Caco-2 (cell line): Measurements from ENCODE around the gene SKP2. TPM values are rescaled to one million over a fixed set of nuclear protein-coding genes. Genes with fewer than 3 reads are reported as not detected.

ENCODE experiments used
- BruUV-seq: library from RNA; stranded (reverse); fragments of 400-500 nt; replicated peaks from 2 replicates; lab custom pipeline; 2021; lab: Mats Ljungman, UMichigan
- CTCF ChIA-PET: fragments of 300-600 bp; sonication (Branson Sonifier 250); formaldehyde crosslinking; loops from one replicate; lab custom pipeline; 2022; ENCODE audit warnings: antibody characterized with exemption; lab: Charles Lee
- POLR2A ChIA-PET: fragments of 300-600 bp; sonication (Branson Sonifier 250); formaldehyde crosslinking; loops from one replicate; lab custom pipeline; 2022; ENCODE audit warnings: antibody characterized with exemption; lab: Charles Lee
- DNase-seq, 2 experiments: peaks; one replicate each; pipeline versions ENCODE4 v3.0.0 to v3.0.0-alpha.2; 2020 to 2022
- H3K27me3 ChIP-seq: replicated peaks from 2 replicates; pipeline ENCODE4 v1.6.0; 2011; ENCODE audit warnings: low read length; ENCODE audit not compliant: control insufficient read depth, insufficient read depth
- H3K36me3 ChIP-seq: 2 replicates; pipeline ENCODE4 v1.5.1; 2011; ENCODE audit warnings: low read length; ENCODE audit not compliant: control insufficient read depth, insufficient read depth
- H3K4me1 ChIP-seq: fragments of 250-450 bp; sonication (Bioruptor Pico); 2 replicates; pipeline ENCODE4 v1.5.1; 2020; ENCODE audit warnings: mild to moderate bottlenecking
- H3K4me3 ChIP-seq: 2 replicates; pipeline ENCODE4 v1.5.1; 2011; ENCODE audit warnings: low read depth, mild to moderate bottlenecking, control low read depth, low read length
- H3K9me3 ChIP-seq: fragments of 250-450 bp; sonication (Bioruptor Pico); 2 replicates; pipeline ENCODE4 v1.5.1; 2020; ENCODE audit warnings: mild to moderate bottlenecking, moderate library complexity
- H3K27ac Mint-ChIP-seq: one replicate; pipeline ENCODE4 v1.8.0; 2022; ENCODE audit warnings: mixed read lengths; ENCODE audit not compliant: unreplicated experiment
- H3K27me3 Mint-ChIP-seq: one replicate; pipeline ENCODE4 v1.8.0; 2022; ENCODE audit warnings: mixed read lengths; ENCODE audit not compliant: insufficient read depth, unreplicated experiment
- H3K36me3 Mint-ChIP-seq: one replicate; pipeline ENCODE4 v1.8.0; 2022; ENCODE audit warnings: mild to moderate bottlenecking, mixed read lengths; ENCODE audit not compliant: insufficient read depth, unreplicated experiment
- H3K4me1 Mint-ChIP-seq: one replicate; pipeline ENCODE4 v1.8.0; 2022; ENCODE audit warnings: low read depth, mixed read lengths; ENCODE audit not compliant: unreplicated experiment
- H3K4me3 Mint-ChIP-seq: one replicate; pipeline ENCODE4 v1.8.0; 2022; ENCODE audit warnings: mild to moderate bottlenecking, moderate library complexity, mixed read lengths; ENCODE audit not compliant: unreplicated experiment
- H3K9me3 Mint-ChIP-seq: one replicate; pipeline ENCODE4 v1.8.0; 2022; ENCODE audit warnings: mixed read lengths; ENCODE audit not compliant: unreplicated experiment
- intact Hi-C: fragments of 100-400 bp; cut with micrococcal nuclease; formaldehyde crosslinking; loops from one replicate; pipeline ENCODE4 v1.10.0; 2022; ENCODE audit not compliant: unreplicated experiment
- total RNA-seq: library from RNA; stranded (reverse); gene quantifications from 2 replicates; pipeline ENCODE4 v1.2.3, GENCODE V29; 2022
- TF ChIP-seq, protein P1 (sequence below), 2 experiments: fragments of 200-600 bp in 1 of 2; IDR thresholded peaks; 1 replicate in 1 of 2; 2 replicates in 1 of 2; pipeline versions ENCODE4 v1.5.1 to v1.8.0; 2011 to 2022; ENCODE audit warnings: antibody characterized with exemption in 1 of 2, control low read depth in 1 of 2, inconsistent platforms in 1 of 2, low read depth in 1 of 2, low read length in 1 of 2, mild to moderate bottlenecking in 1 of 2, moderate library complexity in 1 of 2; ENCODE audit not compliant: insufficient read depth in 1 of 2, severe bottlenecking in 1 of 2, unreplicated experiment in 1 of 2

Gene SKP2
- total RNA-seq, 1 experiment from 2014 or later: 230 TPM

DNA sequence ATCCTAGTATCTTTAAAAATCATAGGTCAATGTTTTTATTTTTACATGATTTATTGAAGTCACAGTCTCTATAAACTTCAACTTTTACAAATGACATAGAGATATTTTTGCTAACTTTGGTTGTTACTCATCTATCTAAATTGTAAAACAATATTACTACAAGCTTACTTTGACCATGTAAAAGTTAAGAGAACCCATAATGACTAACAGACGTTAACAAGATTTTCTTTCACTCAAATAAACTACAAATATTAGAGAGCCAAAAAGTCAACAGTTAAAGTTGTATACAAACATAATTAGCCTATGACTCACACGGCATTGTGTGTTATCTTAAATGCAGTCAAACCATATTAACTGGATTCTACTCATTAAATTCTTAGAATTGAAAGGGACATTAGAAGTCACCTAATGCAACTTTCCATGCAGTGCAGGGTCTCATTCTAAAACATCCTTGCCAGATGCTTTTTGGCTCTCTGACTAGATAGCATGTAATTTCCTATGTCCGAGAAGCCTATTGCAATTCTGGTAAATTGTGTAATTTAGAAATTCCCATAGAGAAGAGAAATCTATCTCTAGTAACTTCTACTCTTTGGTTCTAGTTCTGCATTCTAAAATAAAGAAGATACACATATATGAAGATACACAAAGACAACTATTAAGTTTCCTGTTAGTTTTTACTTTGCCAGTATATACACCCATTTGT lies 43.0 kb upstream of the SKP2 start:
- no peaks in the 10 kb centered on the region for H3K36me3 ChIP-seq
- H3K4me3 ChIP-seq: no peak overlapping the region
- BruUV-seq: no TSS peak
- no peak for DNase-seq
- TF ChIP-seq, protein P1, sequence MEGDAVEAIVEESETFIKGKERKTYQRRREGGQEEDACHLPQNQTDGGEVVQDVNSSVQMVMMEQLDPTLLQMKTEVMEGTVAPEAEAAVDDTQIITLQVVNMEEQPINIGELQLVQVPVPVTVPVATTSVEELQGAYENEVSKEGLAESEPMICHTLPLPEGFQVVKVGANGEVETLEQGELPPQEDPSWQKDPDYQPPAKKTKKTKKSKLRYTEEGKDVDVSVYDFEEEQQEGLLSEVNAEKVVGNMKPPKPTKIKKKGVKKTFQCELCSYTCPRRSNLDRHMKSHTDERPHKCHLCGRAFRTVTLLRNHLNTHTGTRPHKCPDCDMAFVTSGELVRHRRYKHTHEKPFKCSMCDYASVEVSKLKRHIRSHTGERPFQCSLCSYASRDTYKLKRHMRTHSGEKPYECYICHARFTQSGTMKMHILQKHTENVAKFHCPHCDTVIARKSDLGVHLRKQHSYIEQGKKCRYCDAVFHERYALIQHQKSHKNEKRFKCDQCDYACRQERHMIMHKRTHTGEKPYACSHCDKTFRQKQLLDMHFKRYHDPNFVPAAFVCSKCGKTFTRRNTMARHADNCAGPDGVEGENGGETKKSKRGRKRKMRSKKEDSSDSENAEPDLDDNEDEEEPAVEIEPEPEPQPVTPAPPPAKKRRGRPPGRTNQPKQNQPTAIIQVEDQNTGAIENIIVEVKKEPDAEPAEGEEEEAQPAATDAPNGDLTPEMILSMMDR (IDR thresholded peaks at IDR 0.05; ENCODE audit: insufficient read depth in 1 of 2, low read depth in 1 of 2, low read length in 1 of 2, severe bottlenecking in 1 of 2, unreplicated experiment in 1 of 2): no peak
- POLR2A ChIA-PET: no interaction called here
- H3K27me3 ChIP-seq: no peaks in the 10 kb centered on the region
- peaks cover 32% of the 10 kb centered on the region for H3K4me1 ChIP-seq
- no peaks in the 10 kb centered on the region for H3K9me3 ChIP-seq
- H3K4me3 Mint-ChIP-seq: no peak overlapping the region
- H3K27me3 Mint-ChIP-seq: no peaks in the 10 kb centered on the region
- H3K4me1 Mint-ChIP-seq: peaks cover 34% of the 10 kb centered on the region
- no peaks in the 10 kb centered on the region for H3K9me3 Mint-ChIP-seq
- H3K27ac Mint-ChIP-seq: no peak overlapping the region
- intact Hi-C loops: no loop called here
- peaks cover 11% of the 10 kb centered on the region for H3K36me3 Mint-ChIP-seq
- CTCF ChIA-PET: no interaction called here

DNA sequence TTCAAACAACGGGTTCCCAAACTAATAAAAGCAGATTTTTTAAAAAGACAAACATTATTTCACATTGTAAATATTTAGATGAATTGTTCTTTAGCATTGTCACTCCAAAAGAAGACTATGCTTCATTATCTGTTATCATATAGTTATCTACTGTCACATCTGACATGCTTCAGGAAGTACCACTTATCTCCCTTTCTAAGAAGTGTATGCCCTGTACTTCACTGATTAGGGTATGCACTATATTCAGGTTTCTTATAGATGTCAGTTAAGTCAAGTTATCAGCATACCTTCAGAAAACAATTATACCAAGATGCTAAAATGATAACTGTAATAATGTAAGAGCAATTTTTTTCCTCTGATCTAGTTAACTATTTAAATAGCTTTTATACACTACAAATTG lies 40.7 kb upstream of the SKP2 start:
- ChIA-PET CTCF (no interaction called here), POLR2A (no interaction called here)
- intact Hi-C loops: no loop called here
- Mint-ChIP-seq H3K36me3 (peaks cover 11% of the 10 kb centered on the region), H3K4me3 (no peak overlapping the region), H3K27ac (no peak overlapping the region), H3K27me3 (no peaks in the 10 kb centered on the region), H3K9me3 (no peaks in the 10 kb centered on the region), H3K4me1 (peaks cover 27% of the 10 kb centered on the region)
- TF ChIP-seq, protein P1 (IDR thresholded peaks at IDR 0.05; ENCODE audit: insufficient read depth in 1 of 2, low read depth in 1 of 2, low read length in 1 of 2, severe bottlenecking in 1 of 2, unreplicated experiment in 1 of 2): no peak
- Histone ChIP-seq H3K4me1 (peaks cover 32% of the 10 kb centered on the region), H3K36me3 (no peaks in the 10 kb centered on the region), H3K27me3 (no peaks in the 10 kb centered on the region), H3K9me3 (no peaks in the 10 kb centered on the region), H3K4me3 (no peak overlapping the region)
- no TSS peak for BruUV-seq
- no peak for DNase-seq

DNA sequence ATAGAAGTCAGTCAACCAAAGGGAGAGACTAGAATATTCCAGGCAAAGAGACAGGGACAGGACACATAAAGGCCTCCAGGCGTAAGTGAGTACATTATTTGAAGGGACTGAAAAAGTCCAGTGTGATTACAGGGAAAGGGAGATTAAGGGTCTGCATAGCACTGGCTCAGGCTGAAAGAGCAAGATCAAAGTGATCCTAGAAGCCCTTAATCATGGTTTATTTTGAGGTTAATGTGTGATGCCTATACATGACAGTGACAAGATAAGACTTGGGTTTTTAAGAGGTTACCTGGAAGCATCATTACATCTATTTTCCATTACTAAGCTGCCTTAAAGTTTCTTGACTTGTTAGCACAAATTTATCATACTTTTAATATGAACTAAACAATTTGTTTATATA lies 26.0 kb upstream of the SKP2 start:
- Mint-ChIP-seq H3K9me3 (peaks cover 12% of the 10 kb centered on the region), H3K4me3 (no peak overlapping the region), H3K4me1 (peaks cover 11% of the 10 kb centered on the region), H3K27ac (peak overlapping the region; percentile 68), H3K36me3 (peaks cover 4% of the 10 kb centered on the region), H3K27me3 (no peaks in the 10 kb centered on the region)
- DNase-seq: peak in 1 of 2 experiments; percentile 21
- ChIA-PET CTCF (no interaction called here), POLR2A (no interaction called here)
- Histone ChIP-seq H3K27me3 (no peaks in the 10 kb centered on the region), H3K4me1 (peaks cover 23% of the 10 kb centered on the region), H3K4me3 (no peak overlapping the region), H3K36me3 (no peaks in the 10 kb centered on the region), H3K9me3 (peaks cover 3% of the 10 kb centered on the region; the same call in 1 of the 2 replicates)
- intact Hi-C loops: loop anchor here (2.0 kb wide), 1 partner anchor 27 kb away; the partner anchor contains the start of gene SKP2
- TF ChIP-seq, protein P1 (IDR thresholded peaks at IDR 0.05; ENCODE audit: insufficient read depth in 1 of 2, low read depth in 1 of 2, low read length in 1 of 2, severe bottlenecking in 1 of 2, unreplicated experiment in 1 of 2): no peak
- no TSS peak for BruUV-seq
